ENCODE measurements around the gene RELN.
A peak's percentile ranks its signal among the peaks of the same experiment; 100 is the strongest.

Gene RELN

GRCh38 chr7:103474956-103475355 lies 514.5 kb downstream of the RELN start:
- H3K27ac Mint-ChIP-seq = no peak overlapping the region
- peaks cover 24% of the 10 kb centered on the region for H3K27me3 Mint-ChIP-seq
- no peaks in the 10 kb centered on the region for H3K36me3 Mint-ChIP-seq
- H3K4me3 Mint-ChIP-seq = no peak overlapping the region
- no peaks in the 10 kb centered on the region for H3K9me3 Mint-ChIP-seq
- no peaks in the 10 kb centered on the region for H3K4me1 Mint-ChIP-seq

- no peak overlapping the region for H3K27ac Mint-ChIP-seq
- peaks cover 24% of the 10 kb centered on the region for H3K27me3 Mint-ChIP-seq
- H3K4me3 Mint-ChIP-seq = no peak overlapping the region
- H3K4me1 Mint-ChIP-seq = no peaks in the 10 kb centered on the region
- H3K9me3 Mint-ChIP-seq = no peaks in the 10 kb centered on the region
- no peaks in the 10 kb centered on the region for H3K36me3 Mint-ChIP-seq
Measured at GRCh38 chr7:103469095-103469948, 520.1 kb downstream of the RELN start.

- H3K27ac Mint-ChIP-seq = no peak overlapping the region
- H3K36me3 Mint-ChIP-seq = no peaks in the 10 kb centered on the region
- H3K9me3 Mint-ChIP-seq = no peaks in the 10 kb centered on the region
- H3K27me3 Mint-ChIP-seq = peaks cover 27% of the 10 kb centered on the region
- no peaks in the 10 kb centered on the region for H3K4me1 Mint-ChIP-seq
- H3K4me3 Mint-ChIP-seq = no peak overlapping the region
Measured at GRCh38 chr7:103466814-103467213, 522.6 kb downstream of the RELN start.

GRCh38 chr7:103462358-103462757 lies 527.1 kb downstream of the RELN start:
- Mint-ChIP-seq H3K27ac (no peak overlapping the region), H3K36me3 (no peaks in the 10 kb centered on the region), H3K4me1 (no peaks in the 10 kb centered on the region), H3K4me3 (no peak overlapping the region), H3K9me3 (no peaks in the 10 kb centered on the region), H3K27me3 (peaks cover 14% of the 10 kb centered on the region)

GRCh38 chr7:103447073-103447960 lies 542.1 kb downstream of the RELN start:
- H3K36me3 Mint-ChIP-seq = peaks cover 2% of the 10 kb centered on the region
- H3K9me3 Mint-ChIP-seq = peaks cover 13% of the 10 kb centered on the region
- H3K4me1 Mint-ChIP-seq = peaks cover 12% of the 10 kb centered on the region
- H3K27me3 Mint-ChIP-seq = peaks cover 56% of the 10 kb centered on the region
- H3K27ac Mint-ChIP-seq = no peak overlapping the region
- no peak overlapping the region for H3K4me3 Mint-ChIP-seq

GRCh38 chr7:103446049-103446520 lies 543.4 kb downstream of the RELN start, which contains the start of gene SLC26A5:
Gene SLC26A5 (minus strand): TSS chr7:103446207. CDS start chr7:103421514, 24,693 bp downstream.
- Mint-ChIP-seq H3K27ac (no peak within 1 kb of the TSS), H3K4me1 (peaks cover 12% of the 10 kb centered on the region), H3K4me3 (peak within 1 kb of the TSS; percentile 79), H3K9me3 (peaks cover under 1% of the 10 kb centered on the region), H3K36me3 (no peaks in the 10 kb centered on the region), H3K27me3 (peaks cover 53% of the 10 kb centered on the region)

GRCh38 chr7:103445228-103446048 lies 544.0 kb downstream of the RELN start:
- H3K4me1 Mint-ChIP-seq = peaks cover 12% of the 10 kb centered on the region
- no peaks in the 10 kb centered on the region for H3K9me3 Mint-ChIP-seq
- peak overlapping the region; percentile 79 for H3K4me3 Mint-ChIP-seq
- no peak overlapping the region for H3K27ac Mint-ChIP-seq
- H3K27me3 Mint-ChIP-seq = peaks cover 49% of the 10 kb centered on the region
- no peaks in the 10 kb centered on the region for H3K36me3 Mint-ChIP-seq

GRCh38 chr7:103439661-103440060 lies 549.8 kb downstream of the RELN start:
- Mint-ChIP-seq H3K9me3 (no peaks in the 10 kb centered on the region), H3K27ac (no peak overlapping the region), H3K36me3 (no peaks in the 10 kb centered on the region), H3K4me3 (no peak overlapping the region), H3K4me1 (no peaks in the 10 kb centered on the region), H3K27me3 (peaks cover 41% of the 10 kb centered on the region)

GRCh38 chr7:103437623-103438022 lies 551.8 kb downstream of the RELN start:
- Mint-ChIP-seq H3K27ac (no peak overlapping the region), H3K36me3 (no peaks in the 10 kb centered on the region), H3K4me3 (no peak overlapping the region), H3K4me1 (no peaks in the 10 kb centered on the region), H3K27me3 (peaks cover 27% of the 10 kb centered on the region), H3K9me3 (peaks cover 3% of the 10 kb centered on the region)

- Mint-ChIP-seq H3K36me3 (no peaks in the 10 kb centered on the region), H3K9me3 (peaks cover 3% of the 10 kb centered on the region), H3K4me3 (no peak overlapping the region), H3K27me3 (peaks cover 15% of the 10 kb centered on the region), H3K27ac (no peak overlapping the region), H3K4me1 (no peaks in the 10 kb centered on the region)
Measured at GRCh38 chr7:103432712-103433111, 556.7 kb downstream of the RELN start.

GRCh38 chr7:103425177-103425576 lies 564.3 kb downstream of the RELN start:
- H3K27ac Mint-ChIP-seq = no peak overlapping the region
- H3K4me3 Mint-ChIP-seq = no peak overlapping the region
- H3K36me3 Mint-ChIP-seq = no peaks in the 10 kb centered on the region
- no peaks in the 10 kb centered on the region for H3K4me1 Mint-ChIP-seq
- peaks cover 4% of the 10 kb centered on the region for H3K27me3 Mint-ChIP-seq
- no peaks in the 10 kb centered on the region for H3K9me3 Mint-ChIP-seq

GRCh38 chr7:103423467-103424179 lies 565.8 kb downstream of the RELN start:
- Mint-ChIP-seq H3K27me3 (peaks cover 4% of the 10 kb centered on the region), H3K4me3 (no peak overlapping the region), H3K9me3 (no peaks in the 10 kb centered on the region), H3K4me1 (no peaks in the 10 kb centered on the region), H3K36me3 (no peaks in the 10 kb centered on the region), H3K27ac (no peak overlapping the region)
